HG02642 (cell line): Measurements from ENCODE around the gene COL25A1.
"Not testable (repeated sequence)": the region's sequence is repeated elsewhere in the genome, so short reads cannot be mapped to it uniquely, and the experiment has no call there.

ENCODE experiments used
- ATAC-seq: cut with Tn5 transposase; IDR thresholded peaks from one replicate; pipeline ENCODE4 v1.9.1; 2021; ENCODE audit warnings: mild to moderate bottlenecking; ENCODE audit not compliant: unreplicated experiment, poor library complexity

The COL25A1 gene

GRCh38 chr4:109026588-109026987 is 275.9 kb downstream of the COL25A1 start:
- no peak for ATAC-seq

GRCh38 chr4:109025471-109026076 is 276.9 kb downstream of the COL25A1 start:
- ATAC-seq: no peak

- no peak for ATAC-seq
Measured at GRCh38 chr4:109022961-109023360, 279.5 kb downstream of the COL25A1 start.

GRCh38 chr4:109021630-109022029 is 280.8 kb downstream of the COL25A1 start:
- ATAC-seq: not testable (repeated sequence)

- ATAC-seq: no peak
Measured at GRCh38 chr4:109020861-109021260, 281.6 kb downstream of the COL25A1 start.

- no peak for ATAC-seq
Measured at GRCh38 chr4:109016200-109016599, 286.3 kb downstream of the COL25A1 start.

- no peak for ATAC-seq
Measured at GRCh38 chr4:109015413-109015810, 287.0 kb downstream of the COL25A1 start.

GRCh38 chr4:109014593-109015412 is 287.7 kb downstream of the COL25A1 start:
- ATAC-seq: no peak

- ATAC-seq: no peak
Measured at GRCh38 chr4:109012286-109012880, 290.1 kb downstream of the COL25A1 start.

GRCh38 chr4:109011241-109012026 is 291.0 kb downstream of the COL25A1 start:
- no peak for ATAC-seq

GRCh38 chr4:109010521-109010920 is 291.9 kb downstream of the COL25A1 start:
- ATAC-seq: no peak

- no peak for ATAC-seq
Measured at GRCh38 chr4:109009909-109010308, 292.5 kb downstream of the COL25A1 start.

GRCh38 chr4:109007976-109008375 is 294.5 kb downstream of the COL25A1 start:
- ATAC-seq: no peak

- ATAC-seq: no peak
Measured at GRCh38 chr4:109005523-109005922, 296.9 kb downstream of the COL25A1 start.

- no peak for ATAC-seq
Measured at GRCh38 chr4:109004418-109004817, 298.0 kb downstream of the COL25A1 start.

- no peak for ATAC-seq
Measured at GRCh38 chr4:109003964-109004363, 298.5 kb downstream of the COL25A1 start.

- ATAC-seq: no peak
Measured at GRCh38 chr4:108991551-108992328, 310.7 kb downstream of the COL25A1 start.

GRCh38 chr4:108988464-108989195 is 313.8 kb downstream of the COL25A1 start:
- ATAC-seq: no peak

GRCh38 chr4:108984495-108984894 is 318.0 kb downstream of the COL25A1 start:
- not testable (repeated sequence) for ATAC-seq
